ENCODE data around the gene PIH1D1. TPM values are rescaled to one million over a fixed set of nuclear protein-coding genes. Genes with fewer than 3 reads are reported as not detected.
A peak's percentile ranks its signal among the peaks of the same experiment; 100 is the strongest.

Gene PIH1D1
- total RNA-seq, 1 experiment from 2014 or later, result 116 TPM

- BruUV-seq (replicated peaks), result no TSS peak
- no peaks in the 10 kb centered on the region for H3K27me3 Mint-ChIP-seq (ENCODE audit: insufficient read depth, unreplicated experiment)
- TF ChIP-seq, protein P1, sequence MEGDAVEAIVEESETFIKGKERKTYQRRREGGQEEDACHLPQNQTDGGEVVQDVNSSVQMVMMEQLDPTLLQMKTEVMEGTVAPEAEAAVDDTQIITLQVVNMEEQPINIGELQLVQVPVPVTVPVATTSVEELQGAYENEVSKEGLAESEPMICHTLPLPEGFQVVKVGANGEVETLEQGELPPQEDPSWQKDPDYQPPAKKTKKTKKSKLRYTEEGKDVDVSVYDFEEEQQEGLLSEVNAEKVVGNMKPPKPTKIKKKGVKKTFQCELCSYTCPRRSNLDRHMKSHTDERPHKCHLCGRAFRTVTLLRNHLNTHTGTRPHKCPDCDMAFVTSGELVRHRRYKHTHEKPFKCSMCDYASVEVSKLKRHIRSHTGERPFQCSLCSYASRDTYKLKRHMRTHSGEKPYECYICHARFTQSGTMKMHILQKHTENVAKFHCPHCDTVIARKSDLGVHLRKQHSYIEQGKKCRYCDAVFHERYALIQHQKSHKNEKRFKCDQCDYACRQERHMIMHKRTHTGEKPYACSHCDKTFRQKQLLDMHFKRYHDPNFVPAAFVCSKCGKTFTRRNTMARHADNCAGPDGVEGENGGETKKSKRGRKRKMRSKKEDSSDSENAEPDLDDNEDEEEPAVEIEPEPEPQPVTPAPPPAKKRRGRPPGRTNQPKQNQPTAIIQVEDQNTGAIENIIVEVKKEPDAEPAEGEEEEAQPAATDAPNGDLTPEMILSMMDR (IDR thresholded peaks at IDR 0.05; ENCODE audit: unreplicated experiment), result no peak
- peak; percentile 57 for DNase-seq (ENCODE audit: unreplicated experiment)
- no peak overlapping the region for H3K4me3 Mint-ChIP-seq (ENCODE audit: unreplicated experiment)
- POLR2A ChIA-PET, result interaction anchor here (0.6 to 4.4 kb wide), 6 partner anchors 44 to 392 kb away, joined by 3 to 42 read pairs (median 4); partner anchors contain the start of genes PRR12, RRAS and SCAF1
- no peak overlapping the region for H3K27ac Mint-ChIP-seq (ENCODE audit: low read depth, unreplicated experiment)
- intact Hi-C loops (cut with micrococcal nuclease), result no loop called here
- peaks cover 98% of the 10 kb centered on the region for H3K36me3 Mint-ChIP-seq (ENCODE audit: insufficient read depth, unreplicated experiment)
- CTCF ChIA-PET, result no interaction called here
- H3K9me3 Mint-ChIP-seq (ENCODE audit: unreplicated experiment), result no peaks in the 10 kb centered on the region
- no peaks in the 10 kb centered on the region for H3K4me1 Mint-ChIP-seq (ENCODE audit: insufficient read depth, unreplicated experiment)
Measured at GRCh38 chr19:49492573-49493405, 41.2 kb upstream of the PIH1D1 start.

GRCh38 chr19:49491804-49492572, 40.4 kb upstream of the PIH1D1 start:
- BruUV-seq (replicated peaks), result TSS peak; percentile 6
- intact Hi-C loops (cut with micrococcal nuclease), result no loop called here
- Mint-ChIP-seq H3K4me3 (ENCODE audit: unreplicated experiment) (no peak overlapping the region), H3K9me3 (ENCODE audit: unreplicated experiment) (no peaks in the 10 kb centered on the region), H3K4me1 (ENCODE audit: insufficient read depth, unreplicated experiment) (no peaks in the 10 kb centered on the region), H3K27ac (ENCODE audit: low read depth, unreplicated experiment) (no peak overlapping the region), H3K27me3 (ENCODE audit: insufficient read depth, unreplicated experiment) (no peaks in the 10 kb centered on the region), H3K36me3 (ENCODE audit: insufficient read depth, unreplicated experiment) (peaks cover 98% of the 10 kb centered on the region)
- POLR2A ChIA-PET, result interaction anchor here (0.6 to 1.4 kb wide), 5 partner anchors 17 to 1313 kb away, joined by 3 read pairs; partner anchors contain the start of genes PRR12, RRAS and SCAF1
- no peak for DNase-seq (ENCODE audit: unreplicated experiment)
- CTCF ChIA-PET, result no interaction called here
- TF ChIP-seq, protein P1 (IDR thresholded peaks at IDR 0.05; ENCODE audit: unreplicated experiment), result no peak

- no TSS peak for BruUV-seq (replicated peaks)
- DNase-seq (ENCODE audit: unreplicated experiment), result no peak
- Mint-ChIP-seq H3K4me3 (ENCODE audit: unreplicated experiment) (peak overlapping the region; percentile 95), H3K27ac (ENCODE audit: low read depth, unreplicated experiment) (no peak overlapping the region), H3K9me3 (ENCODE audit: unreplicated experiment) (no peaks in the 10 kb centered on the region), H3K4me1 (ENCODE audit: insufficient read depth, unreplicated experiment) (no peaks in the 10 kb centered on the region), H3K36me3 (ENCODE audit: insufficient read depth, unreplicated experiment) (peaks cover 90% of the 10 kb centered on the region), H3K27me3 (ENCODE audit: insufficient read depth, unreplicated experiment) (no peaks in the 10 kb centered on the region)
- intact Hi-C loops (cut with micrococcal nuclease), result no loop called here
- ChIA-PET POLR2A (interaction anchor here (0.6 kb wide), 1 partner anchor 1314 kb away, joined by 3 read pairs; no protein-coding TSS in a partner anchor), CTCF (interaction anchor here (0.6 to 0.7 kb wide), 2 partner anchors 12 to 195 kb away, joined by 3 read pairs; no protein-coding TSS in a partner anchor)
- TF ChIP-seq, protein P1 (IDR thresholded peaks at IDR 0.05; ENCODE audit: unreplicated experiment), result no peak
Measured at GRCh38 chr19:49491030-49491803, 39.6 kb upstream of the PIH1D1 start.

Data from MCF 10A (cell line).